Measurements from ENCODE around the gene CCR5AS.
A peak's percentile ranks its signal among the peaks of the same experiment; 100 is the strongest.

CCR5AS gene

GRCh38 chr3:46395210-46395661, 11.6 kb downstream of the CCR5AS start:
- H3K27me3 ChIP-seq (ENCODE audit: insufficient read depth, low read length): no peaks in the 10 kb centered on the region
- H3K14ac ChIP-seq (ENCODE audit: insufficient read depth, low read length): no peak overlapping the region
- H3K9me3 ChIP-seq (ENCODE audit: control insufficient read depth, low read depth, low read length): no peaks in the 10 kb centered on the region
- DNase-seq: peak; percentile 45
- H4K8ac ChIP-seq (replicated peaks; ENCODE audit: insufficient read length, low read depth, low read length): no peak overlapping the region
- H2BK12ac ChIP-seq (ENCODE audit: insufficient read length, low read depth, low read length): no peak overlapping the region
- H3K56ac ChIP-seq (ENCODE audit: insufficient read length, low read depth, low read length): no peak overlapping the region
- no CpG with 5 or more reads among the region's 6 CpGs for WGBS (ENCODE audit: extremely low coverage, insufficient read length, low lambda C conversion rate)
- no peak overlapping the region for H2BK20ac ChIP-seq (ENCODE audit: low read depth, low read length, poor library complexity, severe bottlenecking)
- H4K20me1 ChIP-seq (ENCODE audit: control insufficient read depth, insufficient read depth, insufficient read length): no peaks in the 10 kb centered on the region
- H2BK15ac ChIP-seq (ENCODE audit: low read depth, low read length): no peak overlapping the region
- H3K4ac ChIP-seq (ENCODE audit: low read depth, low read length): no peak overlapping the region
- TF ChIP-seq CTCF (conservative IDR thresholded peaks at IDR 0.05): peak; percentile 54
- no peak overlapping the region for H2BK5ac ChIP-seq (ENCODE audit: insufficient read length, low read length)
- H3K79me2 ChIP-seq (ENCODE audit: insufficient read depth, low read length): no peaks in the 10 kb centered on the region
- no peak overlapping the region for H4K91ac ChIP-seq (ENCODE audit: insufficient read length, low read depth, low read length)
- H3K27me3 Mint-ChIP-seq (ENCODE audit: low read depth): peaks cover 6% of the 10 kb centered on the region
- H2AFZ ChIP-seq (ENCODE audit: low read length): no peak overlapping the region
- H2AK5ac ChIP-seq (ENCODE audit: insufficient read length, low read length): no peak overlapping the region
- H3K18ac ChIP-seq (ENCODE audit: insufficient read length, low read depth, low read length): no peak overlapping the region
- H3K4me3 Mint-ChIP-seq: no peak overlapping the region
- peak overlapping the region in 1 of 3 experiments; percentile 17; a peak in 1 of 7 replicates for H3K27ac Mint-ChIP-seq
- H3K23me2 ChIP-seq (ENCODE audit: insufficient read length, low read depth, low read length, poor library complexity, severe bottlenecking): no peaks in the 10 kb centered on the region
- H3T11ph ChIP-seq (ENCODE audit: low read length): no peak overlapping the region
- H3K79me1 ChIP-seq (ENCODE audit: insufficient read depth, low read depth, low read length, poor library complexity, severe bottlenecking): no peaks in the 10 kb centered on the region
- H3K4me1 Mint-ChIP-seq: peaks cover 9 to 16% of the 10 kb centered on the region in 2 experiments
- H3K36me3 Mint-ChIP-seq (ENCODE audit: insufficient read depth in 1 of 3, low read depth in 3 of 3): no peaks in the 10 kb centered on the region
- H3K23ac ChIP-seq (ENCODE audit: insufficient read length, low read depth, low read length): no peak overlapping the region
- no peaks in the 10 kb centered on the region for H3K4me1 ChIP-seq (ENCODE audit: insufficient read depth, low read length)
- H3K27ac ChIP-seq (ENCODE audit: insufficient read length, low read depth, low read length): no peak overlapping the region
- no peaks in the 10 kb centered on the region for H3K9me3 Mint-ChIP-seq
- no peak overlapping the region for H4K5ac ChIP-seq (ENCODE audit: insufficient read length, low read depth, low read length)
- H2BK120ac ChIP-seq (ENCODE audit: low read depth, low read length, poor library complexity, severe bottlenecking): no peak overlapping the region
- H3K9ac ChIP-seq (ENCODE audit: extremely low read depth, insufficient read length, low read length): no peak overlapping the region
- H3K4me2 ChIP-seq (ENCODE audit: insufficient read depth, insufficient read length, low read length): no peak overlapping the region
